ENCODE measurements around the gene DZIP1.
"Not testable (repeated sequence)": the region's sequence is repeated elsewhere in the genome, so short reads cannot be mapped to it uniquely, and the experiment has no call there.

The DZIP1 gene

GRCh38 chr13:95605448-95606125 is 38.9 kb downstream of the DZIP1 start:
- H3K4me3 ChIP-seq (ENCODE audit: low read depth, low read length), result no peak overlapping the region
- no peak for DNase-seq (ENCODE audit: low read depth)

GRCh38 chr13:95604556-95604915 is 40.0 kb downstream of the DZIP1 start:
- no peak overlapping the region for H3K4me3 ChIP-seq (ENCODE audit: low read depth, low read length)
- no peak for DNase-seq (ENCODE audit: low read depth)

GRCh38 chr13:95603887-95604555 is 40.5 kb downstream of the DZIP1 start:
- no peak for DNase-seq (ENCODE audit: low read depth)
- no peak overlapping the region for H3K4me3 ChIP-seq (ENCODE audit: low read depth, low read length)

- no peak for DNase-seq (ENCODE audit: low read depth)
- H3K4me3 ChIP-seq (ENCODE audit: low read depth, low read length), result no peak overlapping the region
These were observed 42.6 kb downstream of the DZIP1 start for GRCh38 chr13:95601906-95602305.

- DNase-seq (ENCODE audit: low read depth), result no peak
- H3K4me3 ChIP-seq (ENCODE audit: low read depth, low read length), result no peak overlapping the region
These were observed 43.3 kb downstream of the DZIP1 start for GRCh38 chr13:95601216-95601615.

- no peak for DNase-seq (ENCODE audit: low read depth)
- H3K4me3 ChIP-seq (ENCODE audit: low read depth, low read length), result no peak overlapping the region
These were observed 47.8 kb downstream of the DZIP1 start for GRCh38 chr13:95596701-95597100.

GRCh38 chr13:95593462-95593861 is 51.0 kb downstream of the DZIP1 start:
- DNase-seq (ENCODE audit: low read depth), result no peak

GRCh38 chr13:95588721-95589120 is 55.8 kb downstream of the DZIP1 start:
- DNase-seq (ENCODE audit: low read depth), result no peak
- no peak overlapping the region for H3K4me3 ChIP-seq (ENCODE audit: low read depth, low read length)

More at GRCh38 chr13:95593462-95593861, 51.0 kb downstream of the DZIP1 start:
- no peak overlapping the region for H3K4me3 ChIP-seq (ENCODE audit: low read depth, low read length)

GRCh38 chr13:95588134-95588533 is 56.4 kb downstream of the DZIP1 start:
- no peak for DNase-seq (ENCODE audit: low read depth)
- H3K4me3 ChIP-seq (ENCODE audit: low read depth, low read length), result no peak overlapping the region

GRCh38 chr13:95585867-95586266 is 58.6 kb downstream of the DZIP1 start:
- DNase-seq (ENCODE audit: low read depth), result no peak

GRCh38 chr13:95579303-95579702 is 65.2 kb downstream of the DZIP1 start:
- DNase-seq (ENCODE audit: low read depth), result no peak
- no peak overlapping the region for H3K4me3 ChIP-seq (ENCODE audit: low read depth, low read length)

More at GRCh38 chr13:95585867-95586266, 58.6 kb downstream of the DZIP1 start:
- no peak overlapping the region for H3K4me3 ChIP-seq (ENCODE audit: low read depth, low read length)

GRCh38 chr13:95573221-95573620 is 71.3 kb downstream of the DZIP1 start:
- peak; percentile 31 for DNase-seq (ENCODE audit: low read depth)
- H3K4me3 ChIP-seq (ENCODE audit: low read depth, low read length), result no peak overlapping the region

- no peak for DNase-seq (ENCODE audit: low read depth)
- no peak overlapping the region for H3K4me3 ChIP-seq (ENCODE audit: low read depth, low read length)
These were observed 72.6 kb downstream of the DZIP1 start for GRCh38 chr13:95571941-95572340.

GRCh38 chr13:95570016-95570415 is 74.5 kb downstream of the DZIP1 start:
- DNase-seq (ENCODE audit: low read depth), result no peak
- no peak overlapping the region for H3K4me3 ChIP-seq (ENCODE audit: low read depth, low read length)

GRCh38 chr13:95568131-95568530 is 76.4 kb downstream of the DZIP1 start:
- H3K4me3 ChIP-seq (ENCODE audit: low read depth, low read length), result no peak overlapping the region
- DNase-seq (ENCODE audit: low read depth), result no peak

GRCh38 chr13:95565758-95566157 is 78.7 kb downstream of the DZIP1 start:
- not testable (repeated sequence) for H3K4me3 ChIP-seq (ENCODE audit: low read depth, low read length); DNase-seq (ENCODE audit: low read depth)

GRCh38 chr13:95564733-95565291 is 79.7 kb downstream of the DZIP1 start:
- peak; percentile 31 for DNase-seq (ENCODE audit: low read depth)
- no peak overlapping the region for H3K4me3 ChIP-seq (ENCODE audit: low read depth, low read length)

- H3K4me3 ChIP-seq (ENCODE audit: low read depth, low read length), result no peak overlapping the region
- no peak for DNase-seq (ENCODE audit: low read depth)
These were observed 80.4 kb downstream of the DZIP1 start for GRCh38 chr13:95564091-95564490.

GRCh38 chr13:95560387-95560786 is 84.1 kb downstream of the DZIP1 start:
- DNase-seq (ENCODE audit: low read depth), result no peak
- no peak overlapping the region for H3K4me3 ChIP-seq (ENCODE audit: low read depth, low read length)

GRCh38 chr13:95559100-95559499 is 85.4 kb downstream of the DZIP1 start:
- DNase-seq (ENCODE audit: low read depth), result no peak
- H3K4me3 ChIP-seq (ENCODE audit: low read depth, low read length), result no peak overlapping the region

GRCh38 chr13:95557013-95557412 is 87.5 kb downstream of the DZIP1 start:
- DNase-seq (ENCODE audit: low read depth), result no peak
- no peak overlapping the region for H3K4me3 ChIP-seq (ENCODE audit: low read depth, low read length)
